DOHH2 (cell line): ENCODE measurements around the gene SETD3.

Experiments
- EZH2phosphoT487 ChIP-seq: fragments of 200-600 bp; sonication (generic); IDR thresholded peaks from 2 replicates; pipeline ENCODE4 v1.6.1; 2017; ENCODE audit warnings: borderline replicate concordance, mild to moderate bottlenecking, antibody characterized with exemption, low read length, moderate library complexity, mixed read lengths
- TF ChIP-seq, protein P1 (sequence below): fragments of 200-600 bp; sonication (generic); IDR thresholded peaks from one replicate; pipeline ENCODE4 v1.5.1; 2014; ENCODE audit warnings: antibody characterized with exemption, mild to moderate bottlenecking, low read depth, low read length; ENCODE audit not compliant: poor library complexity, severe bottlenecking

DNA sequence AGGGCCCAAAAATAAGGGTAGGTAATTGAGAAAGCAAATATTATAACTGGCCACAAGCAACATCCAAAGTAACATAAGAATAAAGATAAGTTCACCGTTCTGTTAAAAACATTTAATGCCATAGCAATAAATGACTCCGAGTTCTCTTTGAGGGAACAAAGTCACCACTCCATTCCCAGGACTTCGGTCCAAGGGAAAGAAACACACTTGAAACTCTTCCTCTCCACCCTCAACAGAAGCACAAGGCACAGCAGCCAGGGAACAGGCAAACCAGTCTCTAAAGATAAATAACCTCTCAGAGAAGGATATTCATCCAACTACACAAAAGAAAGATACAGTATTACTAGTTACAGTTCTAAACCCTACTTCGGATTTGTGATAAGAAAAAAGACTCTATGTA lies 2.5 kb downstream of the SETD3 start:
- TF ChIP-seq, protein P1, sequence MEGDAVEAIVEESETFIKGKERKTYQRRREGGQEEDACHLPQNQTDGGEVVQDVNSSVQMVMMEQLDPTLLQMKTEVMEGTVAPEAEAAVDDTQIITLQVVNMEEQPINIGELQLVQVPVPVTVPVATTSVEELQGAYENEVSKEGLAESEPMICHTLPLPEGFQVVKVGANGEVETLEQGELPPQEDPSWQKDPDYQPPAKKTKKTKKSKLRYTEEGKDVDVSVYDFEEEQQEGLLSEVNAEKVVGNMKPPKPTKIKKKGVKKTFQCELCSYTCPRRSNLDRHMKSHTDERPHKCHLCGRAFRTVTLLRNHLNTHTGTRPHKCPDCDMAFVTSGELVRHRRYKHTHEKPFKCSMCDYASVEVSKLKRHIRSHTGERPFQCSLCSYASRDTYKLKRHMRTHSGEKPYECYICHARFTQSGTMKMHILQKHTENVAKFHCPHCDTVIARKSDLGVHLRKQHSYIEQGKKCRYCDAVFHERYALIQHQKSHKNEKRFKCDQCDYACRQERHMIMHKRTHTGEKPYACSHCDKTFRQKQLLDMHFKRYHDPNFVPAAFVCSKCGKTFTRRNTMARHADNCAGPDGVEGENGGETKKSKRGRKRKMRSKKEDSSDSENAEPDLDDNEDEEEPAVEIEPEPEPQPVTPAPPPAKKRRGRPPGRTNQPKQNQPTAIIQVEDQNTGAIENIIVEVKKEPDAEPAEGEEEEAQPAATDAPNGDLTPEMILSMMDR = no peak
- no peak for TF ChIP-seq EZH2phosphoT487
